Stimulated activated CD8-positive, alpha-beta memory T cell treated with anti-CD3 and anti-CD28 coated beads, Interleukin-4, amount 100 ng/mL, for 1 hour (primary cell): ENCODE results near the gene TMEM72.

Source experiments
- DNase-seq, 2 donors: peaks; one replicate each; pipeline ENCODE4 v3.0.0-alpha.2; 2020; ENCODE audit warnings: low read depth in 2 of 2, low spot score in 1 of 2

The TMEM72 gene

GRCh38 chr10:44954042-44954441 is 42.9 kb downstream of the TMEM72 start:
- DNase-seq, result no peak

- no peak for DNase-seq
Measured at GRCh38 chr10:44954962-44955361, 43.8 kb downstream of the TMEM72 start.

- no peak for DNase-seq
Measured at GRCh38 chr10:44955413-44956070, 44.4 kb downstream of the TMEM72 start.

- no peak for DNase-seq
Measured at GRCh38 chr10:44956226-44956625, 45.1 kb downstream of the TMEM72 start.

GRCh38 chr10:44956717-44957706 is 45.9 kb downstream of the TMEM72 start:
- no peak for DNase-seq

GRCh38 chr10:44958196-44958897 is 47.2 kb downstream of the TMEM72 start:
- DNase-seq, result no peak

GRCh38 chr10:44958898-44959246 is 47.7 kb downstream of the TMEM72 start:
- DNase-seq, result no peak

GRCh38 chr10:44959247-44960087 is 48.3 kb downstream of the TMEM72 start, which contains the start of gene RASSF4:
TSS of gene RASSF4 (plus strand) at chr10:44959802. CDS start at chr10:44970203, 10,401 bp downstream.
- DNase-seq, result peak; percentile 77 to 82

- no peak for DNase-seq
Measured at GRCh38 chr10:44960088-44960460, 48.9 kb downstream of the TMEM72 start.

GRCh38 chr10:44960482-44961229 is 49.5 kb downstream of the TMEM72 start:
- DNase-seq, result no peak

GRCh38 chr10:44961230-44961571 is 50.1 kb downstream of the TMEM72 start:
- no peak for DNase-seq

GRCh38 chr10:44961931-44962750 is 51.0 kb downstream of the TMEM72 start:
- DNase-seq, result no peak

GRCh38 chr10:44962870-44963738 is 52.0 kb downstream of the TMEM72 start:
- no peak for DNase-seq

- DNase-seq, result no peak
Measured at GRCh38 chr10:44963772-44964633, 52.9 kb downstream of the TMEM72 start.

GRCh38 chr10:44965104-44965503 is 54.0 kb downstream of the TMEM72 start:
- DNase-seq, result no peak

GRCh38 chr10:44965651-44966097 is 54.5 kb downstream of the TMEM72 start:
- DNase-seq, result no peak

GRCh38 chr10:44966129-44966815 is 55.1 kb downstream of the TMEM72 start:
- DNase-seq, result no peak
